Measurements from ENCODE around the gene SHMT2. TPM values are rescaled to one million over a fixed set of nuclear protein-coding genes. Genes with fewer than 3 reads are reported as not detected.
A peak's percentile ranks its signal among the peaks of the same experiment; 100 is the strongest.

The SHMT2 gene
- total and polyA plus RNA-seq, 2 of the 13 experiments (the other 11 are each of a cell fraction or from before 2014, with no cell fraction given) = 181 to 393 TPM

DNA sequence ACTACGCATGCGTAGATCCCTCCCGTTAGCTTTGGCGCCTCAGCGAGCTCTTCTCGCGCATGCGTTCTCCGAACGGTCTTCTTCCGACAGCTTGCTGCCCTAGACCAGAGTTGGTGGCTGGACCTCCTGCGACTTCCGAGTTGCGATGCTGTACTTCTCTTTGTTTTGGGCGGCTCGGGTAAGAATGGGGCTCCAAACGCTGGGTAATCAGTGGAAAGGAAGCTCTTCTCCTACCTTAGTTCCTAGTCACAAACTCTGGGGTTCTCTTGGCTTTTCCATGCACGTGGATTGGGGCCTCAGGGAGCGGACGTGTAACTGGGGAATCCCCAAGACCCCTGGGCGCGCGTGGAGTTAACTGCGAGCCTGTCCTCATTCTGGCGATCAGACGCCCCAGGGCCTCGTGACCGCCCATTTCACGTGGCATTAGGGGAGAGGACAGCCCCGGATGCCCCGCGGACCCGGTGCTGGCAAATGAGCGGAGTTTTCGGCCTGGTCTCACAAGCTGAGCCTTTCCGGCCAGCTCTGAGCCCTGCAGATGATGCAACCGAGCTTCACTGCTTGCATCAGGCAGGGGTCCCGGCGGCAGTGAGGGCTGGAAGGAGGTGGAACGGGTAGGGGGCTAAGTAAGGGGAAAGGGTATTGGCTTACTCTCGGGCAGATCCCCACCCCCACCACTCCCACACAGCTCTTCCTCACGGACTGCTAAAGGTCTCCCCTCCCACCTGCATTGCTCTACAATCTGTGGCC, at the start of gene SHMT2 (continued):
- no peak for TF ChIP-seq ARHGAP35 (CRISPR knock-in tag; IDR thresholded peaks at IDR 0.05; ENCODE audit: borderline replicate concordance)
- no peak; the same call in 1 of the 2 replicates for TF ChIP-seq ZNF501 (CRISPR knock-in tag; IDR thresholded peaks at IDR 0.05)
- TF ChIP-seq, protein P1, sequence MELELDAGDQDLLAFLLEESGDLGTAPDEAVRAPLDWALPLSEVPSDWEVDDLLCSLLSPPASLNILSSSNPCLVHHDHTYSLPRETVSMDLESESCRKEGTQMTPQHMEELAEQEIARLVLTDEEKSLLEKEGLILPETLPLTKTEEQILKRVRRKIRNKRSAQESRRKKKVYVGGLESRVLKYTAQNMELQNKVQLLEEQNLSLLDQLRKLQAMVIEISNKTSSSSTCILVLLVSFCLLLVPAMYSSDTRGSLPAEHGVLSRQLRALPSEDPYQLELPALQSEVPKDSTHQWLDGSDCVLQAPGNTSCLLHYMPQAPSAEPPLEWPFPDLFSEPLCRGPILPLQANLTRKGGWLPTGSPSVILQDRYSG (CRISPR knock-in tag; IDR thresholded peaks at IDR 0.05) = peak; percentile 76; the same call in 1 of the 2 replicates
- 0 out of 2 replicates have a peak, but pooled peaks have one; percentile 57 for TF ChIP-seq ZNF678 (CRISPR knock-in tag; IDR thresholded peaks at IDR 0.05)
- TF ChIP-seq SATB2 (CRISPR knock-in tag; IDR thresholded peaks at IDR 0.05) = no peak
- TF ChIP-seq, protein P2, sequence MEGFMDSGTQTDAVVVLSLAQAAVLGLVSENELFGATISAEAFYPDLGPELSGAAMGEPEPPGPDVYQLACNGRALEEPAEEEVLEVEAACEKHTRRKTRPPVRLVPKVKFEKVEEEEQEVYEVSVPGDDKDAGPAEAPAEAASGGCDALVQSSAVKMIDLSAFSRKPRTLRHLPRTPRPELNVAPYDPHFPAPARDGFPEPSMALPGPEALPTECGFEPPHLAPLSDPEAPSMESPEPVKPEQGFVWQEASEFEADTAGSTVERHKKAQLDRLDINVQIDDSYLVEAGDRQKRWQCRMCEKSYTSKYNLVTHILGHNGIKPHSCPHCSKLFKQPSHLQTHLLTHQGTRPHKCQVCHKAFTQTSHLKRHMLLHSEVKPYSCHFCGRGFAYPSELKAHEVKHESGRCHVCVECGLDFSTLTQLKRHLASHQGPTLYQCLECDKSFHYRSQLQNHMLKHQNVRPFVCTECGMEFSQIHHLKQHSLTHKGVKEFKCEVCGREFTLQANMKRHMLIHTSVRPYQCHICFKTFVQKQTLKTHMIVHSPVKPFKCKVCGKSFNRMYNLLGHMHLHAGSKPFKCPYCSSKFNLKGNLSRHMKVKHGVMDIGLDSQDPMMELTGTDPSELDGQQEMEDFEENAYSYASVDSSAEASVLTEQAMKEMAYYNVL (CRISPR knock-in tag; IDR thresholded peaks at IDR 0.05; ENCODE audit: borderline replicate concordance) = peak; percentile 54; the same call in 1 of the 2 replicates
- TF ChIP-seq, protein P3, sequence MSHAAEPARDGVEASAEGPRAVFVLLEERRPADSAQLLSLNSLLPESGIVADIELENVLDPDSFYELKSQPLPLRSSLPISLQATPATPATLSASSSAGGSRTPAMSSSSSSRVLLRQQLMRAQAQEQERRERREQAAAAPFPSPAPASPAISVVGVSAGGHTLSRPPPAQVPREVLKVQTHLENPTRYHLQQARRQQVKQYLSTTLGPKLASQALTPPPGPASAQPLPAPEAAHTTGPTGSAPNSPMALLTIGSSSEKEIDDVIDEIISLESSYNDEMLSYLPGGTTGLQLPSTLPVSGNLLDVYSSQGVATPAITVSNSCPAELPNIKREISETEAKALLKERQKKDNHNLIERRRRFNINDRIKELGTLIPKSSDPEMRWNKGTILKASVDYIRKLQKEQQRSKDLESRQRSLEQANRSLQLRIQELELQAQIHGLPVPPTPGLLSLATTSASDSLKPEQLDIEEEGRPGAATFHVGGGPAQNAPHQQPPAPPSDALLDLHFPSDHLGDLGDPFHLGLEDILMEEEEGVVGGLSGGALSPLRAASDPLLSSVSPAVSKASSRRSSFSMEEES (CRISPR knock-in tag; IDR thresholded peaks at IDR 0.05) = peak; percentile 79
- TF ChIP-seq CBX2 (IDR thresholded peaks at IDR 0.05; ENCODE audit: low read depth, low read length) = no peak
- no peak; the same call in 1 of the 2 replicates for TF ChIP-seq CBX2 (CRISPR knock-in tag; IDR thresholded peaks at IDR 0.05; ENCODE audit: low read depth)
- peak; percentile 51; the same call in 1 of the 2 replicates for TF ChIP-seq ZSCAN9 (CRISPR knock-in tag; IDR thresholded peaks at IDR 0.05; ENCODE audit: borderline replicate concordance)
- TF ChIP-seq MXI1 (IDR thresholded peaks at IDR 0.05; ENCODE audit: borderline replicate concordance, low read depth, low read length) = peak; percentile 62; the same call in 1 of the 3 replicates
- TF ChIP-seq KDM2A (CRISPR knock-in tag; IDR thresholded peaks at IDR 0.05; ENCODE audit: borderline replicate concordance, low read depth) = peak; percentile 82
- 0 out of 2 replicates have a peak, but pooled peaks have one; percentile 36 for TF ChIP-seq SMYD3 (CRISPR knock-in tag; IDR thresholded peaks at IDR 0.05)
- TF ChIP-seq EP300 (IDR thresholded peaks at IDR 0.05; ENCODE audit: low read depth in 2 of 2, low read length in 2 of 2) = no peak
- peak; percentile 58 for TF ChIP-seq EP300 (CRISPR knock-in tag; IDR thresholded peaks at IDR 0.05; ENCODE audit: borderline replicate concordance)
- TF ChIP-seq, protein P4, sequence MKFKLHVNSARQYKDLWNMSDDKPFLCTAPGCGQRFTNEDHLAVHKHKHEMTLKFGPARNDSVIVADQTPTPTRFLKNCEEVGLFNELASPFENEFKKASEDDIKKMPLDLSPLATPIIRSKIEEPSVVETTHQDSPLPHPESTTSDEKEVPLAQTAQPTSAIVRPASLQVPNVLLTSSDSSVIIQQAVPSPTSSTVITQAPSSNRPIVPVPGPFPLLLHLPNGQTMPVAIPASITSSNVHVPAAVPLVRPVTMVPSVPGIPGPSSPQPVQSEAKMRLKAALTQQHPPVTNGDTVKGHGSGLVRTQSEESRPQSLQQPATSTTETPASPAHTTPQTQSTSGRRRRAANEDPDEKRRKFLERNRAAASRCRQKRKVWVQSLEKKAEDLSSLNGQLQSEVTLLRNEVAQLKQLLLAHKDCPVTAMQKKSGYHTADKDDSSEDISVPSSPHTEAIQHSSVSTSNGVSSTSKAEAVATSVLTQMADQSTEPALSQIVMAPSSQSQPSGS (CRISPR knock-in tag; IDR thresholded peaks at IDR 0.05) = peak; percentile 58; the same call in 1 of the 2 replicates
- TF ChIP-seq ZNF124 (CRISPR knock-in tag; IDR thresholded peaks at IDR 0.05) = no peak
- TF ChIP-seq, protein P5, sequence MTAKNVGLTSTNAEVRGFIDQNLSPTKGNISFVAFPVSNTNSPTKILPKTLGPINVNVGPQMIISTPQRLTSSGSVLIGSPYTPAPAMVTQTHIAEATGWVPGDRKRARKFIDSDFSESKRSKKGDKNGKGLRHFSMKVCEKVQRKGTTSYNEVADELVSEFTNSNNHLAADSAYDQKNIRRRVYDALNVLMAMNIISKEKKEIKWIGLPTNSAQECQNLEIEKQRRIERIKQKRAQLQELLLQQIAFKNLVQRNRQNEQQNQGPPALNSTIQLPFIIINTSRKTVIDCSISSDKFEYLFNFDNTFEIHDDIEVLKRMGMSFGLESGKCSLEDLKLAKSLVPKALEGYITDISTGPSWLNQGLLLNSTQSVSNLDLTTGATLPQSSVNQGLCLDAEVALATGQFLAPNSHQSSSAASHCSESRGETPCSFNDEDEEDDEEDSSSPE (CRISPR knock-in tag; IDR thresholded peaks at IDR 0.05) = peak; percentile 85
- TF ChIP-seq POLR2G (IDR thresholded peaks at IDR 0.05; ENCODE audit: low read depth, low read length) = peak; percentile 77
- TF ChIP-seq ZNF724P (CRISPR knock-in tag; IDR thresholded peaks at IDR 0.05; ENCODE audit: borderline replicate concordance) = peak; percentile 83; the same call in 1 of the 2 replicates
- TF ChIP-seq HOXA5 (CRISPR knock-in tag; IDR thresholded peaks at IDR 0.05) = 0 out of 2 replicates have a peak, but pooled peaks have one; percentile 21
- no peak for TF ChIP-seq NR2F6 (IDR thresholded peaks at IDR 0.05)
- no peak for TF ChIP-seq NR2F6 (CRISPR knock-in tag; IDR thresholded peaks at IDR 0.05)
- TF ChIP-seq RBM22 (optimal IDR thresholded peaks at IDR 0.05; ENCODE audit: low read length) = peak; percentile 37

Measured in HepG2 (cell line).